NB4 (cell line): ENCODE data around the gene ST3GAL5.

ENCODE experiments used
- CTCF ChIP-seq: IDR thresholded peaks from one replicate; pipeline ENCODE4 v1.5.1; 2012; ENCODE audit warnings: low read depth, low read length
- MAX ChIP-seq: IDR thresholded peaks from 2 replicates; pipeline ENCODE4 v1.6.1; 2011; ENCODE audit warnings: low read depth, low read length

- TF ChIP-seq CTCF, result no peak
- no peak for TF ChIP-seq MAX
Observed at GRCh38 chr2:85903849-85904248, 15.1 kb upstream of the ST3GAL5 start.
